Stimulated activated CD8-positive, alpha-beta memory T cell treated with anti-CD3 and anti-CD28 coated beads, Interleukin-7, amount 100 ng/mL, for 24 hours (primary cell): ENCODE measurements around the gene GPN2.
A peak's percentile ranks its signal among the peaks of the same experiment; 100 is the strongest.
"Not testable (repeated sequence)": the region's sequence is repeated elsewhere in the genome, so short reads cannot be mapped to it uniquely, and the experiment has no call there.

Source experiments
- DNase-seq: peaks from one replicate; pipeline ENCODE4 v3.0.0-alpha.2; 2020; ENCODE audit warnings: low read depth

The GPN2 gene

DNA sequence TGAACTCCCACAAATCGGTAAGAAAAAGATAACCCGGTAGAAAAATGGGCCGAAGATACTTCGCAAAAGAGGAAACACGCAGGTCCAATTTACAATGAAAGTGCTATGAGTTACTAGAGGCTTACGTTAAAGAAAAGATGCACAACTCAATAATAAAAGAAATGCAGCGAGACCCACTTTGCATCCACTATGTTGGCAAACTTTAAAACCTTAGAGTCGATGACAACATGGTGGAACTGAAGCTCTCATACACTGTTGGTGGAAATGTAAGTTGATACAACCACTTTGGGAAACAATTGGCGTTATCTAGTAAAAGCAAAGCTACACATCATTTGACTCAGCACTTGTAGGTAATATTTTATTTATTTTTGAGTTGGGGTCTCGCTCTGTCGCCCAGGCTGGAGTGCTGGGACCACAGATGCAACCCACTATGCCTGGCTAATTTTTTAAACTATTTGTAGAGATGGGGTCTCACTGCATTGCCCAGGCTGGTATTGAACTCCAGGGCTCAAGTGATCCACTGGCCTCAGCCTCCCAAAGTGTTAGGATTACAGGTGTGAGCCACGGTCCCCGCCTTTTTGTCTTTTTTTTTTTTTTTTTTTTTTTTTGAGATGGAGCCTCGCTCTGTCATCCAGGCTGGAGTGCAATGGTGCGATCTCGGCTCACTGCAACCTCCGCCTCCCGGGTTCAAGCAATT lies 10.9 kb upstream of the GPN2 start:
- DNase-seq: no peak

DNA sequence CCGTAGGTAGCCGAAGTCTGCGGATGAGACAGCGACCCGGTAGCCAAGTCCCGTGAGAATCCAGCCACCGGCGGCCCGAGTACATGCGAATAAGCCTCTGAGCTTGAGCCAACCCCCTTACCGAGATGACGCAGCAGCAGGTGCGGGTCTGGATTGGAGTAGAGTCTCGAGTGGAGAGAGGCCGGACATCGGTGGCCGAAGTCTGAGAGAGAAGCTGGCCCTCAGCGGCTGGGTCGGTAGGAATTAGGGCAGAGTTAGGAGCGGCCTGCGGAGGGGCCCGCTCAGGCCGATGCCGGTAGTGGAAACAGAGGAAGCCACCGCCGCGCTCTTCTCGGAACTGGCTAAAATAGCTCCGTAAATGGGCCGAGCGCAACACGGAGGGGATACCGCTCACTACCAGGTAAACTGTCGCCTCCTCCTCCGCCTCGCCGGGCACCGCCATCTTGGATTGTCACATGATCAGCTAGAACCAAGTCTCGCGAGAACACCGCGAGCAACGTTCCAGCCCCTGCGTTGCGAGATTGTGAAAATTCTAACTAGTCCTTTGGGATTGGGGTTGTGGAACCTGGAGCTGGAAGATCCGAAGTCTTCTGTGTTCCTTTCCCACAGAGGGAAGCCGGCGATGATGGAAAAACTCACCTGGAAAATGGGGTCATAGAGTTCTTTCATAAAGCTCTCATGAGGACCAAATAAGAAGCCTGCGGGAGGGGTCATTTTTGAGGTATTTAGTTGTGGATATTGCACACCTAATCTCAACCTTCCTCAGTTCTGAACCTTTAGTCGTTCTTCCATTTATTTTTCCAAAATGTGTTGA lies 10.1 kb upstream of the GPN2 start, which contains the start of gene GPATCH3:
Gene GPATCH3 (minus strand): TSS at position 467 of the 814 bp plus-strand sequence. CDS start 25 bp downstream, at position 442.
- DNase-seq: peak; percentile 70

- DNase-seq: no peak
Observed at GRCh38 chr1:26897351-26897750, 7.3 kb upstream of the GPN2 start.

DNA sequence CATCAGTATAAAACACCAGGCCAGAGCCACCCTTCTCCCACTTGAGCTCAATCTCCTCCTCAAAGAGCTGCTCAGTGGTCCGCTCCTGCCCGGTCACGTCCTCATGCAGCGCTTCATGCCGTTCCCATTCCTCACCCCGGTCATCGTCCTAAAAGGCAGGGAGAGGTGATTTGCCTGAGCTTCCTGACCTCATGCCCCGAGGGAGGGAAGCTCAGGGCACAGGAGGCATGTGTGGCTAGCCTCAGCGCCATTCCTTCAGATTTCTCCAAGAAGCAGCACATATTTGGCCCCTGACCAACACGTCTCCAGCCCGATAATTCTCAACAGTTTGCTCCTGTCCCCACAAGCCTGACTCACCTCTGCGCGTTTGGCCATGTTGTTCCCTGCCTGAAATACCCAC lies 4.2 kb upstream of the GPN2 start:
- DNase-seq: no peak

DNA sequence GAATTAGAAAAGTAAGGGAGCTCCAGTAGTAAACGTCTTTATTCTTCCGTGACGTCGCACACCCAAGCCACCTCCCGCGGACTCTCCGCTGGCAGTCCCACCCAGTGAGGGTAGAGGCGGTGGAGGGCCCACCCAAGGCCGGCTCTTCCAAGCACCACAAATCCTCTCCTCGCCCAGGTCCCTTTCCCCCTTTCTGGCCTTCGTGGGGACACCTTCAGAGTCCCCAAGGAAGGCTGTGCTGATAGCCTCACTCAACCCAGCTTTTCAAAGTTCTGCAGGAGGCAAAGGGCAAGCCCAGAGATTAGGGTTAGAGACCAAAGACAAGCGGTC lies 349 bp upstream of the GPN2 start:
- DNase-seq: no peak

DNA sequence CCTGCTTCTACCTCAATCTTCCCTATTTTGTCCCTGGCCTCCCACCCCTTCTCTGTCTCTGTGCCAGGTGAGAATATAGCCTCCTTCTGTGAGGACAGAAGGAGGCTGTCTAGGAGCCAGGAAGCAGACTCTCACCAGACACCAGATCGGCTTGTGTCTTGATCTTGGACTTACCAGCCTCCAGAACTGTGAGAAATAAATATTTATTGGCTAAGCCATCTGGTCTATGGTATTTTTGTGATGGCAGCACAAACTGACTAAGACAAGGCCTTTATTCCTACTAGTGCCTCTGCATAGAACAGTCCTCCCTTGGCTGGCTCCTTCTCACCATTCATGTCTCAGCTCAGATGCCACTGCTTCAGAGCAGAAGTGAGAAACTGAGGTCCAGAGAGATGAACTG lies 1.9 kb downstream of the GPN2 start:
- DNase-seq: no peak

GRCh38 chr1:26887125-26887524 lies 3.0 kb downstream of the GPN2 start:
- DNase-seq: no peak

DNA sequence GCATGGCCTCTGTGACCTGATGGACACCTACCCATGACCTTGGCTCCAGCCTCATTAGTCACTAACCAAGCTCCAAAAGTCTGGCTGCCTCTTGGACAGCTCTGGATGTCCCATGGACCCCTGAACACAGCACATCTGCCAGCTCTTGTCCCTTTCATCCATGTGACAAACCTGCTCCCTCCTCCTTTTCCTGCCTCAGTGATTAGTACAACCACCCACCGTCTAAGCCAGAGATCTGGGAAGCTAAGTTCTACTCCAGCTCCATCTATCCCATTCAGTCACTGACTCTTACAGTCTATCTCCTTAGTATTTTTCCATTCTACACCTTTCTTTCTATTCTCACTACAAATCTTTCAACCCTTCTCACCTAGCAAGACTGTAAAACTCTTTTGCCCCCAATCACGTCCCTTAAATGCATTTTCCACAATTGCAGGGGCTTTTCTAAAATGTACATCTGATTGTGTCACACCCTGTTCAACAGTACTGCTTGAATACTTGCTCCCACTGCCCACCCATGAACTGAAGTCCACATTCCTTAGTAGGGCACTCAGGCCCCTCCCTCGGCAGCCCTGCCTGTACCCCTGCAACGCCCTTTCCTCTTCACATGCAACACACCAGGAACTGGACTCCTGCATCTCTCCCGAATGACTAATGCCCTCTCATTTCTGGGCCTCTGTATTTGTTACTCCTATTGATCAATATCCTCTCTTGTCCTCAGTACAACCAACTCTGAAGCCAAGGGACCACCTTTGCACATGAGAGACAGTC lies 7.2 kb downstream of the GPN2 start:
- no peak for DNase-seq

- not testable (repeated sequence) for DNase-seq
Observed at GRCh38 chr1:26881611-26882010, 8.5 kb downstream of the GPN2 start.

GRCh38 chr1:26879793-26880192 lies 10.3 kb downstream of the GPN2 start:
- no peak for DNase-seq

DNA sequence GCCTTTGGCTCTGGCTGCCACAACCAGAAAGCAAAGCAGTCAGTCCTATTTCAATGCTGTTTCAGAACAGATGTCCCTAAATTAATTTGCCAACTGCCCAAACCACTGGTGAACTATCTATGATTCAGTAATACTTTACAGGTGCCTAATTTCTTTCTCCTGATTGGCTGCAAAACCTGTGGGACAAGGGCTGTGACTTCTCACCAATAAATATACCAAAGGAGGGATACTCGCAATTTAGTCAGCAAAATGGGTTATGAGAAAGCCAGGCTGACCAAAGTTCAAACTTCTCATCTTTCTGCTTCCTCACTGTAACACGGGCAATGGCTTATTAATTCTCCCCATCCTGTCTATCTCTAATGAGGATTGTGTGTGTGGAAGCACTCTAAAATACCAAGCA lies 12.8 kb downstream of the GPN2 start:
- DNase-seq: no peak

DNA sequence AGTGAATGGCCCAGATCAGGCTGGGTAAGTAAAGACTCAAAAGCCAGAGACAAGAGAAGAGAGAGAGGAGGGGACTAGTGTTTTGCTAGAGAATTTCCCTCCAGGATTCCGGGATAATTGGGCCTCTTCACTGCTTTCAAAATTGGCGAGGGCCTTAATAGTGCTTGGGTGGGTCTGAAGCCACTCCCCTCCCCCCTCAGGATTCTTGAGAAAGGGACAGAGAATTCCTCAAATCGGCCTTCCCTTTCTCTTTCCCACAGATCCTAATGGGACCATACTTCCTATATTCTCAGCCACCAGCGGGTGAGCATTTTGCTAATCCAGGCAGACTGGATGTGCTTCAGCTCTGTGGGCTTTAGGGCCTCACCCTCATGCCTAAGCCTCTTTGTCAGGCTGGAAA lies 15.2 kb downstream of the GPN2 start:
- no peak for DNase-seq

- not testable (repeated sequence) for DNase-seq
Observed at GRCh38 chr1:26873097-26873496, 17.0 kb downstream of the GPN2 start.

- DNase-seq: peak; percentile 87
Observed at GRCh38 chr1:26864610-26865480, 25.2 kb downstream of the GPN2 start.

DNA sequence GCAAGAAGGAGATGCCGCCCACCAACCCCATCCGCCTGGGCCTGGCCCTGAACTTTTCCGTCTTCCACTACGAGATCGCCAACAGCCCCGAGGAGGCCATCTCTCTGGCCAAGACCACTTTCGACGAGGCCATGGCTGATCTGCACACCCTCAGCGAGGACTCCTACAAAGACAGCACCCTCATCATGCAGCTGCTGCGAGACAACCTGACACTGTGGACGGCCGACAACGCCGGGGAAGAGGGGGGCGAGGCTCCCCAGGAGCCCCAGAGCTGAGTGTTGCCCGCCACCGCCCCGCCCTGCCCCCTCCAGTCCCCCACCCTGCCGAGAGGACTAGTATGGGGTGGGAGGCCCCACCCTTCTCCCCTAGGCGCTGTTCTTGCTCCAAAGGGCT lies 26.4 kb downstream of the GPN2 start:
- no peak for DNase-seq

- no peak for DNase-seq
Observed at GRCh38 chr1:26862781-26863684, 27.1 kb downstream of the GPN2 start, which contains the start of gene SFN. Gene SFN, plus strand, starts transcription at chr1:26863149. Its CDS starts 64 bp downstream, at chr1:26863213.

DNA sequence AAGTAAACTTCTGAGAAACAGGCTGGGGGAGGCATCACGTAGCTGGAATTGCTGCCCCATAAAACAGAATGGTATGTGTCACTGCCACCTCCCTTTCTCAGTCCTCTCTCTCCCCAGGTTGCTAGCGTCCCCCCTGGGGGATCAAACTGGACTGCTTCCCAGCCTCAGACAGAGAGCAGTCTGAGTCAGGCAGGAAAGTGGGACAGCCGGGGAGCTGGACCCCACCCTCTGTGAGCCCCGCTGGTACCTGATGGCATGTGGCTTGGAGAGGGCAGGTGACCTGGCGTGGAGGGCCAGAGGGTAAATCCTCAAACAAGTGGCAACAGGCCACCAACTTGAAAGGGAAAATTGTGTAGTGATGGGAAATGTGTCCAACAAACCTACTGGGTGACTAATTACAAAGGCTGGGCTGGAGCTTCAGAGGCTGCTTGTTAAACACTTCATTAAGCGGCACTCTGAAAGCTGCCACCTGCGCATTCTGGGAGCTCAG lies 28.1 kb downstream of the GPN2 start:
- DNase-seq: no peak

- DNase-seq: no peak
Observed at GRCh38 chr1:26861286-26861701, 28.8 kb downstream of the GPN2 start.

DNA sequence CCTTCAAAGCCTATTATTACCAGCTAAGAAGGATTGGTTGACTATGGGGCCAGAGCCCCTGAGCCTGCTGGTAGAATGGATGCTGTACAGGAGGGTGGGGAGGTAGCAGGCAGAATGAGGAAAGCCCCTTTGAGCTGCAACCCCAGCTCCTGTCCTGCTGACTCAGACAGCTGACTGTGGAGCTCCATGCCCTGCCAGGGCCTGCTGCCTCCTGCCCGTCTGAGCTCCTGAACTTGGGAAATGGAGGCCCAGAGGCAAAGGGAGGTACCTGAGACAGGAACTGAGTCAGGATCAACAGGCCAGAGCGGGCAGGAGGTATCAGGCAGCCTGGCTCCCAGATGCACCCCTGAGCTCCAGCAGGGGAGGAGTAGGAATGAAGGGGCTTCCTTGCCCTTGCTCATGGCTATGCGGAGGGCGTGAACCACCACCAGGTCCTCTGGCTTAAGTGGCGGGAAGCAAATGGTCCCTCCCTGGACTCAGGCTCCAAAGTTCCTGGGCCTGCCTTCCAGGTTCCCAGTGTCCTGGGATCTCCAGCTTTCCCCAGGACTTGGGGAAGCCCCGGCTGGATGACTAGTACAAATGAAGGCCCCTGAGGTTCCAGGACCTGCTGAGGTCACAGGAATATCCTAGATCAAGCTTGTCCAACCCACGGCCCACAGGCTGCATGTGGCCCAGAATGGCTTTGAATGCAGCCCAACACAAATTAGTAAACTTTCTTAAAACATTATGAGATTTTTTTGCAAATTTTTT lies 31.0 kb downstream of the GPN2 start:
- DNase-seq: no peak

DNA sequence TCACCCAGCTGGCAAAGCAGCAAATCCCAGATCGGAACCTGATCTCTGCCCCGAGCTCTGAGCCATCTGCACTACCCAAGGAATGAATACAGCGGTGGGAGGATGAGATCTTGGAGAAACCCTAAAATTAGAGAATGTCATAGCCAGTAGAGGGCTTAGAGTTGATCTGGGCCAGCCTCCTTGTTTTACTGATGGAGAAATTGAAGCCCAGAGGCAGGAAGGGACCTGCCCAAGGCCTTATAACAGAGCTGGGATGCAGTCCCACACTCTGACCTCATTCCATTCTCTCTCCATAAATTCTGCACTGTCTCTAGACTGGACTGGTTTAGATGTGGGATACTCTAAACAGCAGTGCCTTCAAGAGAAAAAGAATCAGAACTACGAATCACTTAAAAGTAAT lies 31.9 kb downstream of the GPN2 start:
- DNase-seq: no peak
